ENCODE results near the gene TEX101. TPM values are rescaled to one million over a fixed set of nuclear protein-coding genes. Genes with fewer than 3 reads are reported as not detected.

Gene TEX101
- total RNA-seq, 1 donor: not detected

GRCh38 chr19:43416951-43417623 lies 2.4 kb downstream of the TEX101 start:
- no peak overlapping the region for H3K4me2 ChIP-seq (ENCODE audit: insufficient read depth, low read length)
- no peaks in the 10 kb centered on the region for H3K79me2 ChIP-seq (ENCODE audit: insufficient read depth, low read length)
- H2AFZ ChIP-seq (ENCODE audit: low read length): no peak overlapping the region
- TF ChIP-seq, protein P1, sequence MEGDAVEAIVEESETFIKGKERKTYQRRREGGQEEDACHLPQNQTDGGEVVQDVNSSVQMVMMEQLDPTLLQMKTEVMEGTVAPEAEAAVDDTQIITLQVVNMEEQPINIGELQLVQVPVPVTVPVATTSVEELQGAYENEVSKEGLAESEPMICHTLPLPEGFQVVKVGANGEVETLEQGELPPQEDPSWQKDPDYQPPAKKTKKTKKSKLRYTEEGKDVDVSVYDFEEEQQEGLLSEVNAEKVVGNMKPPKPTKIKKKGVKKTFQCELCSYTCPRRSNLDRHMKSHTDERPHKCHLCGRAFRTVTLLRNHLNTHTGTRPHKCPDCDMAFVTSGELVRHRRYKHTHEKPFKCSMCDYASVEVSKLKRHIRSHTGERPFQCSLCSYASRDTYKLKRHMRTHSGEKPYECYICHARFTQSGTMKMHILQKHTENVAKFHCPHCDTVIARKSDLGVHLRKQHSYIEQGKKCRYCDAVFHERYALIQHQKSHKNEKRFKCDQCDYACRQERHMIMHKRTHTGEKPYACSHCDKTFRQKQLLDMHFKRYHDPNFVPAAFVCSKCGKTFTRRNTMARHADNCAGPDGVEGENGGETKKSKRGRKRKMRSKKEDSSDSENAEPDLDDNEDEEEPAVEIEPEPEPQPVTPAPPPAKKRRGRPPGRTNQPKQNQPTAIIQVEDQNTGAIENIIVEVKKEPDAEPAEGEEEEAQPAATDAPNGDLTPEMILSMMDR (IDR thresholded peaks at IDR 0.05; ENCODE audit: extremely low read depth, low read depth, low read length): no peak
- H3K9me3 ChIP-seq (ENCODE audit: low read depth, low read length): no peaks in the 10 kb centered on the region
- H3K27ac ChIP-seq (ENCODE audit: low read depth, low read length): no peak overlapping the region
- no peaks in the 10 kb centered on the region for H3K4me1 ChIP-seq (ENCODE audit: insufficient read depth, low read length)
- H3K4me3 ChIP-seq (ENCODE audit: insufficient read depth, low read length): no peak overlapping the region
- no peaks in the 10 kb centered on the region for H4K20me1 ChIP-seq (ENCODE audit: insufficient read depth, low read length)
- DNase-seq (ENCODE audit: insufficient read length, low spot score, missing footprints): no peak
- no peaks in the 10 kb centered on the region for H3K36me3 ChIP-seq (ENCODE audit: insufficient read depth, low read length)
- peaks cover 13% of the 10 kb centered on the region for H3K27me3 ChIP-seq (ENCODE audit: insufficient read depth, low read length)

DNA sequence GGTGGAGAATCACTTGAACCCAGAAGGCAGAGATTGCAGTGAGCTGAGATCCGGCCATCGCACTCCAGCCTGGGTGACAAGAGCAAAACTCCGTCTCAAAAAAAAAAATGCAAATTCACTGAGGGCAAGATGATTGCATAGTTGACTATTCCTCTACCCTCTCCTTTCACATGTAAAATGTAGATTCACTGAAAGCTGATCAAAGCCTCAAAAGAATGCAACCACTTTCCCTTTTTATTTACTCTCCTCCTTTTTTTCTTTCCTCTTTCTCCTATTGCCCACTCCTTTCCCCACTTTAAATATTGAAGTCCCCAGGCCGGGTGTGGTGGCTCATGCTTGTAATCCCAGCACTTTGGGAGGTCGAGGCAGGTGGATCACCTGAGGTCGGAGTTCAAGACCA lies 6.3 kb downstream of the TEX101 start:
- no peaks in the 10 kb centered on the region for H3K36me3 ChIP-seq (ENCODE audit: insufficient read depth, low read length)
- no peaks in the 10 kb centered on the region for H3K9me3 ChIP-seq (ENCODE audit: low read depth, low read length)
- no peak overlapping the region for H3K4me2 ChIP-seq (ENCODE audit: insufficient read depth, low read length)
- H4K20me1 ChIP-seq (ENCODE audit: insufficient read depth, low read length): no peaks in the 10 kb centered on the region
- H2AFZ ChIP-seq (ENCODE audit: low read length): no peak overlapping the region
- peaks cover 13% of the 10 kb centered on the region for H3K27me3 ChIP-seq (ENCODE audit: insufficient read depth, low read length)
- no peak overlapping the region for H3K4me3 ChIP-seq (ENCODE audit: insufficient read depth, low read length)
- no peaks in the 10 kb centered on the region for H3K79me2 ChIP-seq (ENCODE audit: insufficient read depth, low read length)
- no peak overlapping the region for H3K27ac ChIP-seq (ENCODE audit: low read depth, low read length)
- no peaks in the 10 kb centered on the region for H3K4me1 ChIP-seq (ENCODE audit: insufficient read depth, low read length)
- TF ChIP-seq, protein P1 (IDR thresholded peaks at IDR 0.05; ENCODE audit: extremely low read depth, low read depth, low read length): no peak
- no peak for DNase-seq (ENCODE audit: insufficient read length, low spot score, missing footprints)

DNA sequence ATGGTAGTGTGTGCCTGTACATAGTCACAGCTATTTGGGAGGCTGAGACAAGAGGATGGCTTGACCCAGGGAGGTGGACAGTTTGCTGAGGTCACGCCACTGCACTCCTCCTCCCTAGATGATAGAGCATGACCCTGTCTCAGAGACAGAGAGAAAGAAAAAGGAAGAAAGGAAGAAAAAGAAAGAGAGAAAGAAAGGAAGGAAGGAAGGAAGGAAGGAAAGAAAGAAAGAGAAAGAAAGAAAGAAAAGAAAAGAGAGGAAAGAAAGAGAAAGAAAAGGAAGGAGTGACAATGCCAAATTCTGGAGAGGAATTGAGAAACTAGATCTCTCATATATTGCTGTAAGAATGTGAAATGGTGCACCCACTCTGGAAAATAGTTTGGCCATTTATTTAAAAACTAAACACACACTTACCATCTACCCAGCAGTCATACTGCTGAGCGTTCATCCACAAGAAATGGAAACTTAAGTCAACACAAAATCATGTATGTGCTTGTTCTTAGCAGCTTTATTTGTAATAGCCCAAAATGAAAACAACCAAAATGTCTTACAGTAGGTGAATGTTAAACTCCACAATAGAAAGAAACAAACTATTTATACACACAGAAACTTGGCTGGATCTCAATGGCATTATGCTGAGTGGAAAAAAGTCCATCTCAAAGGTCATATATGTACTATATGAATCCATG lies 7.5 kb downstream of the TEX101 start:
- Histone ChIP-seq H3K27me3 (ENCODE audit: insufficient read depth, low read length) (peaks cover 13% of the 10 kb centered on the region), H2AFZ (ENCODE audit: low read length) (no peak overlapping the region), H4K20me1 (ENCODE audit: insufficient read depth, low read length) (no peaks in the 10 kb centered on the region), H3K4me2 (ENCODE audit: insufficient read depth, low read length) (no peak overlapping the region), H3K27ac (ENCODE audit: low read depth, low read length) (no peak overlapping the region), H3K4me3 (ENCODE audit: insufficient read depth, low read length) (no peak overlapping the region), H3K79me2 (ENCODE audit: insufficient read depth, low read length) (no peaks in the 10 kb centered on the region), H3K4me1 (ENCODE audit: insufficient read depth, low read length) (no peaks in the 10 kb centered on the region), H3K36me3 (ENCODE audit: insufficient read depth, low read length) (no peaks in the 10 kb centered on the region), H3K9me3 (ENCODE audit: low read depth, low read length) (no peaks in the 10 kb centered on the region)
- no peak for DNase-seq (ENCODE audit: insufficient read length, low spot score, missing footprints)
- TF ChIP-seq, protein P1 (IDR thresholded peaks at IDR 0.05; ENCODE audit: extremely low read depth, low read depth, low read length): no peak

DNA sequence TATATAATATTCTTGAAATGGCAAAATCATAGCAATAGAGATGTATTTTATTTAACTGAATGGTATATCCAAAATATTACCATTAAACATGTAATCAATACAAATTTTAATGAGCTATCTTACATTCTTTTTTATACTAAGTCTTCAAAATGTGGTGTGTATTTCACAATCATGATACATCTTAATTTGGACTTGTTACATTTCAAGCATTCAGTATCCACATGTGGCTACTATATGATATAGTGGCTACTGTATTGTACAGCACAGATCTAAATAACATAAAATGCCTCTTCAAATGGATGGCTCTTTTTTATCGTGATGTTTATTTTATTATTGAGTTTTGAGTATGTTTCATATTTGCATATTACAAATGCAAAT lies 8.0 kb downstream of the TEX101 start:
- Histone ChIP-seq H3K27me3 (ENCODE audit: insufficient read depth, low read length) (peaks cover 10% of the 10 kb centered on the region), H4K20me1 (ENCODE audit: insufficient read depth, low read length) (no peaks in the 10 kb centered on the region), H3K4me3 (ENCODE audit: insufficient read depth, low read length) (no peak overlapping the region), H3K27ac (ENCODE audit: low read depth, low read length) (no peak overlapping the region), H3K4me1 (ENCODE audit: insufficient read depth, low read length) (no peaks in the 10 kb centered on the region), H3K79me2 (ENCODE audit: insufficient read depth, low read length) (no peaks in the 10 kb centered on the region), H2AFZ (ENCODE audit: low read length) (no peak overlapping the region), H3K36me3 (ENCODE audit: insufficient read depth, low read length) (no peaks in the 10 kb centered on the region), H3K4me2 (ENCODE audit: insufficient read depth, low read length) (no peak overlapping the region), H3K9me3 (ENCODE audit: low read depth, low read length) (no peaks in the 10 kb centered on the region)
- DNase-seq (ENCODE audit: insufficient read length, low spot score, missing footprints): no peak
- TF ChIP-seq, protein P1 (IDR thresholded peaks at IDR 0.05; ENCODE audit: extremely low read depth, low read depth, low read length): no peak
